HepG2 (cell line): ENCODE results near the gene C1QTNF6. TPM values are rescaled to one million over a fixed set of nuclear protein-coding genes. Genes with fewer than 3 reads are reported as not detected.

Experiments used
- ATAC-seq: fragments of 200-7000 bp; cut with Tn5 transposase; 3 replicates; pipeline ENCODE4 v1.9.1; 2020; ENCODE audit warnings: mild to moderate bottlenecking, moderate library complexity
- BruUV-seq: library from RNA; stranded (reverse); fragments of 400-500 nt; replicated peaks from 2 replicates; lab custom pipeline; 2021; lab: Mats Ljungman, UMichigan
- CTCF ChIA-PET: fragments of 300-600 bp; formaldehyde crosslinking; extraction: SDS; loops from one replicate; lab custom pipeline; 2021; ENCODE audit warnings: low total read pairs, inconsistent platforms, low intra/inter-chr PET ratio; lab: Yijun Ruan, JAX
- POLR2A ChIA-PET: fragments of 350-600 bp; sonication (Branson Sonifier 250); formaldehyde crosslinking; loops from one replicate; lab custom pipeline; 2020; ENCODE audit warnings: antibody characterized with exemption, inconsistent platforms; lab: Yijun Ruan, JAX
- DNase-seq: peaks from one replicate; pipeline ENCODE4 v3.0.0-alpha.2; 2015; ENCODE audit warnings: low spot score
- FAIRE-seq: peaks from 3 replicates; lab custom pipeline; 2011; peaks lifted over from hg19 to GRCh38; lab: Jason Lieb, UNC
- H2AFZ ChIP-seq: one replicate; pipeline ENCODE4 v1.6.1; 2011; ENCODE audit warnings: low read length, inconsistent platforms
- H3K27ac ChIP-seq: fragments of 300-600 bp; 3 replicates; pipeline ENCODE4 v1.8.0; 2011; ENCODE audit warnings: mixed run types, mild to moderate bottlenecking, mixed read lengths, low read length, inconsistent platforms; ENCODE audit not compliant: insufficient read depth; ENCODE audit errors: extremely low read length
- H3K27me3 ChIP-seq, 2 experiments: fragments of 200-600 bp in 1 of 2; 2 replicates in 1 of 2; 3 replicates in 1 of 2; pipeline versions ENCODE4 v1.6.0 to v1.8.0; 2011; ENCODE audit warnings: low read length in 2 of 2, mild to moderate bottlenecking in 2 of 2, moderate library complexity in 2 of 2, inconsistent platforms in 1 of 2; ENCODE audit not compliant: insufficient read depth in 2 of 2, control insufficient read depth in 1 of 2
- H3K36me3 ChIP-seq, 2 experiments: fragments of 200-600 bp in 1 of 2; replicated peaks in 1 of 2; 2 replicates in 1 of 2; 3 replicates in 1 of 2; pipeline versions ENCODE4 v1.5.1 to v1.8.0; 2011; ENCODE audit warnings: low read length in 2 of 2, inconsistent platforms in 1 of 2; ENCODE audit not compliant: insufficient read depth in 2 of 2, control insufficient read depth in 1 of 2
- H3K4me1 ChIP-seq: 2 replicates; pipeline ENCODE4 v1.5.1; 2012; ENCODE audit warnings: low read length, inconsistent platforms; ENCODE audit not compliant: insufficient read depth
- H3K4me2 ChIP-seq: 2 replicates; pipeline ENCODE4 v1.6.0; 2011; ENCODE audit warnings: low read depth, low read length, inconsistent platforms
- H3K4me3 ChIP-seq, 3 experiments: fragments of 200-600 bp in 1 of 3; sonication (generic), shearing (Covaris generic) in 1 of 3; replicated peaks in 1 of 3; 2 replicates each; pipeline ENCODE4 v1.5.1; 2011 to 2016; ENCODE audit warnings: low read length in 3 of 3, inconsistent platforms in 2 of 3, low read depth in 2 of 3, mild to moderate bottlenecking in 2 of 3, control low read depth in 1 of 3, mixed read lengths in 1 of 3; ENCODE audit not compliant: insufficient read depth in 1 of 3
- H3K79me2 ChIP-seq: one replicate; pipeline ENCODE4 v1.6.1; 2011; ENCODE audit warnings: low read length, inconsistent platforms; ENCODE audit not compliant: insufficient read depth
- H3K9ac ChIP-seq: 2 replicates; pipeline ENCODE4 v1.6.0; 2011; ENCODE audit warnings: mild to moderate bottlenecking, low read depth, low read length, inconsistent platforms; ENCODE audit not compliant: insufficient read depth
- H3K9me3 ChIP-seq: 2 replicates; pipeline ENCODE4 v1.5.1; 2012; ENCODE audit warnings: mild to moderate bottlenecking, low read length
- H4K20me1 ChIP-seq: 2 replicates; pipeline ENCODE4 v1.6.0; 2011; ENCODE audit warnings: inconsistent platforms, mild to moderate bottlenecking, low read length, moderate library complexity; ENCODE audit not compliant: insufficient read depth
- ATAD3A ChIP-seq: sonication (generic); formaldehyde crosslinking; IDR thresholded peaks from 2 replicates; pipeline ENCODE4 v1.4.0; 2020; ENCODE audit warnings: missing genetic modification reagents
- FOXP1 ChIP-seq, 2 experiments: fragments of 450-650 bp in 1 of 2; IDR thresholded peaks; 2 replicates each; pipeline ENCODE4 v1.6.1; 2017 to 2018; ENCODE audit warnings: antibody characterized with exemption in 1 of 2
- GPN1 ChIP-seq: sonication (generic); formaldehyde crosslinking; IDR thresholded peaks from 2 replicates; pipeline ENCODE4 v1.5.1; 2020; ENCODE audit warnings: missing genetic modification reagents, borderline replicate concordance
- SMAD1 ChIP-seq: sonication (generic); formaldehyde crosslinking; IDR thresholded peaks from 2 replicates; pipeline ENCODE4 v1.4.0; 2020; ENCODE audit warnings: missing genetic modification reagents, low read depth, mild to moderate bottlenecking, borderline replicate concordance
- SP4 ChIP-seq: sonication (generic); formaldehyde crosslinking; IDR thresholded peaks from 2 replicates; pipeline ENCODE4 v1.8.1; 2023; ENCODE audit warnings: mild to moderate bottlenecking, missing genetic modification reagents
- THYN1 ChIP-seq: sonication (generic); formaldehyde crosslinking; IDR thresholded peaks from 2 replicates; pipeline ENCODE4 v1.8.1; 2023; ENCODE audit warnings: low read depth, mild to moderate bottlenecking, moderate library complexity, missing genetic modification reagents, borderline replicate concordance
- ZMYM2 ChIP-seq: sonication (generic); formaldehyde crosslinking; IDR thresholded peaks from 2 replicates; pipeline ENCODE4 v1.8.0; 2022; ENCODE audit warnings: mild to moderate bottlenecking, missing genetic modification reagents
- ZMYM3 ChIP-seq: sonication (generic); formaldehyde crosslinking; IDR thresholded peaks from 2 replicates; pipeline ENCODE4 v1.5.1; 2020; ENCODE audit warnings: mild to moderate bottlenecking, missing genetic modification reagents
- ZNF629 ChIP-seq: sonication (generic); formaldehyde crosslinking; conservative IDR thresholded peaks from 2 replicates; pipeline ENCODE4 v1.5.0; 2020; ENCODE audit warnings: missing genetic modification reagents
- ZNF768 ChIP-seq: sonication (generic); formaldehyde crosslinking; IDR thresholded peaks from 2 replicates; pipeline ENCODE4 v1.4.0; 2020; ENCODE audit warnings: missing genetic modification reagents
- ZNF792 ChIP-seq: IDR thresholded peaks from 2 replicates; pipeline ENCODE4 v1.6.1; 2016
- ZNF891 ChIP-seq: sonication (generic); formaldehyde crosslinking; IDR thresholded peaks from 2 replicates; pipeline ENCODE4 v1.5.0; 2020; ENCODE audit warnings: mild to moderate bottlenecking, missing genetic modification reagents
- ZSCAN29 ChIP-seq: sonication (generic); formaldehyde crosslinking; conservative IDR thresholded peaks from 2 replicates; pipeline ENCODE4 v1.4.0; 2020; ENCODE audit warnings: mild to moderate bottlenecking, missing genetic modification reagents
- WGBS: methylation state at CpG from one replicate; pipeline ENCODE4 v1.1.6; 2017; ENCODE audit warnings: low lambda C conversion rate; 5-methylcytosine and 5-hydroxymethylcytosine counted together
- in situ Hi-C: cut with HindIII; loops from 2 replicates; pipeline ENCODE4 v1.10.0; 2017; ENCODE audit warnings: low pct_unique_long_range_greater_than_20kb; ENCODE audit not compliant: extremely low pct_ligation_motif_present
- intact Hi-C: fragments of 100-400 bp; cut with micrococcal nuclease; formaldehyde crosslinking; loops from one replicate; pipeline ENCODE4 v1.10.0; 2022; ENCODE audit not compliant: unreplicated experiment
- polyA plus RNA-seq, 8 experiments: library from polyadenylated mRNA; depleted of rRNA in 3 of 8; stranded (reverse) in 7 of 8; unstranded in 1 of 8; fragments of >200 nt; fragmentation: Illumina TruSeq in 4 of 8; extraction: Trizol in 4 of 8; gene quantifications; 2 replicates each; pipeline versions ENCODE4 v1.2.1 to v1.2.3, GENCODE V29; 2011 to 2016; ENCODE audit warnings: low read depth in 4 of 8, missing spikeins in 1 of 8, mixed read lengths in 1 of 8; ENCODE audit not compliant: insufficient read depth in 1 of 8
- total RNA-seq, 5 experiments: library from RNA; depleted of rRNA; stranded (reverse); fragments of >200 nt; fragmentation: Illumina TruSeq; extraction: Trizol; gene quantifications; 2 replicates each; pipeline ENCODE4 v1.2.3, GENCODE V29; 2016; ENCODE audit warnings: low read depth in 1 of 5
- TF ChIP-seq, protein P1 (sequence below): sonication (generic); formaldehyde crosslinking; IDR thresholded peaks from 2 replicates; pipeline ENCODE4 v1.4.0; 2020; ENCODE audit warnings: missing genetic modification reagents, borderline replicate concordance
- TF ChIP-seq, protein P2 (sequence below): sonication (generic); formaldehyde crosslinking; IDR thresholded peaks from 2 replicates; pipeline ENCODE4 v1.4.0; 2020; ENCODE audit warnings: mild to moderate bottlenecking, missing genetic modification reagents

The C1QTNF6 gene
- total and polyA plus RNA-seq, 2 of the 13 experiments (the other 11 are each of a cell fraction or from before 2014, with no cell fraction given): 2.7 to 6.9 TPM

DNA sequence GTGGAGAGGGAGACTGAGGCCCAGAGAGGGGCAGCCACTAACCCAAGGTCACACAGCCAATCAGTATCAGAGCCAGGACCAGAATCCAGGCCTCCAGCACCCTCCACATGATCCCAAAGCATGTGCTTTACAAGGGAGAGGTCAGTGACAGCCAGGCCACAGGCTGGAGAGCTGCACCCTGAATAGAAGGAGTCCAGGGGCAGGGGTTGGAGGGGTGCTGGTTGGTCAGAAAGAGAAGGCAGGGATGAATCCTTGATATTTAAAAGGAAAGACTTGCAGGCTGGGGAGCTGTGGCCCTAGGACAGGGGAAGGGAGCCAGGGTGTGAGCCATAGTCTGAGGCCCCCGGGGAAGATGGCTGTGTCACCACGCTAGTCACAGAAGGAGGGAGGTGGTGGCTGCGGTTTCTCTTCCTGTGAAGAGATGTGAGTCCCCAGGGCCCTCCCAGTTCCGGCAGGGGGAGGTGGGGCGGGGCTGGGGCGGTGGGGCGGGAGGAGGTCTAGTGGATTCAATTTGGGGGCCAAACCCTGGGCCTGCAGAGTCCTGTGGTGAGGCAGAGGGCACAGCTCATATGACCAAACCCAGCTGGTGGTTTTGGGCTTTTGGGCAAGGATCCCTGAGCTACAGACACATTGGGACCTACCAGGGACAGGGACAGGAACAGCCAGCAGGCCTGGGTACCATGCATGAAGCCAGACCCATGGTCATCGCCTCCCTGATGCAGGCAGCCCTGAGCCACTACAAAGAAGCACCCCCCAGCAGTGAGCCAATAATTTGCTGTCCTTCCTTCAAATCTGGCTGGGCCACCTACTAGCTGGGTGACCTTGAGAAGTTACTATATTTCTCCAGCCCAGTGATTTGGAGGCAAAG lies 42.0 kb upstream of the C1QTNF6 start:
- ChIA-PET POLR2A (interaction anchor here (1.2 kb wide), 1 partner anchor 30 kb away, joined by 4 read pairs; no protein-coding TSS in a partner anchor), CTCF (no interaction called here)
- BruUV-seq: no TSS peak
- 7% methylated on average over 3 of the region's 8 CpGs for WGBS
- Histone ChIP-seq H3K4me3 (no peak overlapping the region), H2AFZ (no peak overlapping the region), H4K20me1 (no peaks in the 10 kb centered on the region), H3K36me3 (no peaks in the 10 kb centered on the region; a peak in 1 of 5 replicates), H3K79me2 (no peaks in the 10 kb centered on the region), H3K27me3 (peaks cover 3 to 5% of the 10 kb centered on the region in 2 experiments; a peak in 3 of 5 replicates), H3K4me1 (peaks cover 22% of the 10 kb centered on the region), H3K4me2 (peak overlapping the region; percentile 27; the same call in 1 of the 2 replicates), H3K9me3 (no peaks in the 10 kb centered on the region), H3K27ac (no peak overlapping the region), H3K9ac (no peak overlapping the region)
- TF ChIP-seq ZNF891 (CRISPR knock-in tag) (no peak), SMAD1 (CRISPR knock-in tag) (no peak), ZNF768 (peak; percentile 98), SP4 (CRISPR knock-in tag) (no peak), ZNF792 (CRISPR knock-in tag) (no peak), FOXP1 (IDR thresholded peaks at IDR 0.05) (no peak), FOXP1 (CRISPR knock-in tag; IDR thresholded peaks at IDR 0.05) (no peak), ZMYM2 (CRISPR knock-in tag) (no peak), ZMYM3 (0 out of 2 replicates have a peak, but pooled peaks have one; percentile 27), ZSCAN29 (CRISPR knock-in tag) (no peak), GPN1 (CRISPR knock-in tag) (no peak), ZNF629 (CRISPR knock-in tag) (no peak), ATAD3A (CRISPR knock-in tag) (no peak), THYN1 (CRISPR knock-in tag) (no peak)
- TF ChIP-seq, protein P1, sequence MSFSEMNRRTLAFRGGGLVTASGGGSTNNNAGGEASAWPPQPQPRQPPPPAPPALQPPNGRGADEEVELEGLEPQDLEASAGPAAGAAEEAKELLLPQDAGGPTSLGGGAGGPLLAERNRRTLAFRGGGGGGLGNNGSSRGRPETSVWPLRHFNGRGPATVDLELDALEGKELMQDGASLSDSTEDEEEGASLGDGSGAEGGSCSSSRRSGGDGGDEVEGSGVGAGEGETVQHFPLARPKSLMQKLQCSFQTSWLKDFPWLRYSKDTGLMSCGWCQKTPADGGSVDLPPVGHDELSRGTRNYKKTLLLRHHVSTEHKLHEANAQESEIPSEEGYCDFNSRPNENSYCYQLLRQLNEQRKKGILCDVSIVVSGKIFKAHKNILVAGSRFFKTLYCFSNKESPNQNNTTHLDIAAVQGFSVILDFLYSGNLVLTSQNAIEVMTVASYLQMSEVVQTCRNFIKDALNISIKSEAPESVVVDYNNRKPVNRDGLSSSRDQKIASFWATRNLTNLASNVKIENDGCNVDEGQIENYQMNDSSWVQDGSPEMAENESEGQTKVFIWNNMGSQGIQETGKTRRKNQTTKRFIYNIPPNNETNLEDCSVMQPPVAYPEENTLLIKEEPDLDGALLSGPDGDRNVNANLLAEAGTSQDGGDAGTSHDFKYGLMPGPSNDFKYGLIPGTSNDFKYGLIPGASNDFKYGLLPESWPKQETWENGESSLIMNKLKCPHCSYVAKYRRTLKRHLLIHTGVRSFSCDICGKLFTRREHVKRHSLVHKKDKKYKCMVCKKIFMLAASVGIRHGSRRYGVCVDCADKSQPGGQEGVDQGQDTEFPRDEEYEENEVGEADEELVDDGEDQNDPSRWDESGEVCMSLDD (CRISPR knock-in tag): no peak
- TF ChIP-seq, protein P2, sequence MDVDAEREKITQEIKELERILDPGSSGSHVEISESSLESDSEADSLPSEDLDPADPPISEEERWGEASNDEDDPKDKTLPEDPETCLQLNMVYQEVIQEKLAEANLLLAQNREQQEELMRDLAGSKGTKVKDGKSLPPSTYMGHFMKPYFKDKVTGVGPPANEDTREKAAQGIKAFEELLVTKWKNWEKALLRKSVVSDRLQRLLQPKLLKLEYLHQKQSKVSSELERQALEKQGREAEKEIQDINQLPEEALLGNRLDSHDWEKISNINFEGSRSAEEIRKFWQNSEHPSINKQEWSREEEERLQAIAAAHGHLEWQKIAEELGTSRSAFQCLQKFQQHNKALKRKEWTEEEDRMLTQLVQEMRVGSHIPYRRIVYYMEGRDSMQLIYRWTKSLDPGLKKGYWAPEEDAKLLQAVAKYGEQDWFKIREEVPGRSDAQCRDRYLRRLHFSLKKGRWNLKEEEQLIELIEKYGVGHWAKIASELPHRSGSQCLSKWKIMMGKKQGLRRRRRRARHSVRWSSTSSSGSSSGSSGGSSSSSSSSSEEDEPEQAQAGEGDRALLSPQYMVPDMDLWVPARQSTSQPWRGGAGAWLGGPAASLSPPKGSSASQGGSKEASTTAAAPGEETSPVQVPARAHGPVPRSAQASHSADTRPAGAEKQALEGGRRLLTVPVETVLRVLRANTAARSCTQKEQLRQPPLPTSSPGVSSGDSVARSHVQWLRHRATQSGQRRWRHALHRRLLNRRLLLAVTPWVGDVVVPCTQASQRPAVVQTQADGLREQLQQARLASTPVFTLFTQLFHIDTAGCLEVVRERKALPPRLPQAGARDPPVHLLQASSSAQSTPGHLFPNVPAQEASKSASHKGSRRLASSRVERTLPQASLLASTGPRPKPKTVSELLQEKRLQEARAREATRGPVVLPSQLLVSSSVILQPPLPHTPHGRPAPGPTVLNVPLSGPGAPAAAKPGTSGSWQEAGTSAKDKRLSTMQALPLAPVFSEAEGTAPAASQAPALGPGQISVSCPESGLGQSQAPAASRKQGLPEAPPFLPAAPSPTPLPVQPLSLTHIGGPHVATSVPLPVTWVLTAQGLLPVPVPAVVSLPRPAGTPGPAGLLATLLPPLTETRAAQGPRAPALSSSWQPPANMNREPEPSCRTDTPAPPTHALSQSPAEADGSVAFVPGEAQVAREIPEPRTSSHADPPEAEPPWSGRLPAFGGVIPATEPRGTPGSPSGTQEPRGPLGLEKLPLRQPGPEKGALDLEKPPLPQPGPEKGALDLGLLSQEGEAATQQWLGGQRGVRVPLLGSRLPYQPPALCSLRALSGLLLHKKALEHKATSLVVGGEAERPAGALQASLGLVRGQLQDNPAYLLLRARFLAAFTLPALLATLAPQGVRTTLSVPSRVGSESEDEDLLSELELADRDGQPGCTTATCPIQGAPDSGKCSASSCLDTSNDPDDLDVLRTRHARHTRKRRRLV (CRISPR knock-in tag): no peak
- no peak for DNase-seq
- no peak for ATAC-seq
- in situ Hi-C loops (no loop called here), intact Hi-C loops (no loop called here)
- no peak for FAIRE-seq
